GM12872 (cell line): ENCODE results near the gene FBXO28.

ENCODE experiments used
- CTCF ChIP-seq: IDR thresholded peaks from 3 replicates; pipeline ENCODE4 v1.5.1; 2011; ENCODE audit warnings: low read depth, mild to moderate bottlenecking, low read length, moderate library complexity; ENCODE audit not compliant: insufficient read depth

Gene FBXO28

GRCh38 chr1:224132901-224133300 is 19.0 kb downstream of the FBXO28 start:
- TF ChIP-seq CTCF: no peak

DNA sequence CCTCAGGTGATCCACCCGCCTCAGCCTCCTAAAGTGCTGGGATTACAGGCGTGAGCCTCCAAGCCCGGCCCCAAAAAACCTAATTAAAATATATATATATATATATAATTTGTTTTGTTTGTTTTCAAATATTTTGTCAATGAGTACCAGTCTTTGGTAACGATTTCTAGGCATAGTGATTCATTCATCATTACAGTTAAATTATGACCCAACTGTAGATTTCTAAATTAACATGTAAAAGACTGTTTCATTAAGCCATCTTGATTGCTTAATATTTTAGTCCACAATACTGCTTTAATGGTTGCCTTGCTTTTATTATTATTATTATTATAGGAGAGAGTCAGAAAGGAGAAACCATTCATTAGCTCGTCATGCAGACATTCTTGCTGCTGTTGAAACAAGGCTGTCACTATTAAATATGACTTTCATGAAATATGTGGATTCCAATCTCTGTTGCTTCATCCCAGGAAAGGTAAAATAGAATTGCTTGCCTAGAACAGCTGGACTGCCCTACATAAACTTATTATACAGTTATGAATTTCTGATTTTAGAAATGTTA is 19.9 kb downstream of the FBXO28 start:
- no peak for TF ChIP-seq CTCF

DNA sequence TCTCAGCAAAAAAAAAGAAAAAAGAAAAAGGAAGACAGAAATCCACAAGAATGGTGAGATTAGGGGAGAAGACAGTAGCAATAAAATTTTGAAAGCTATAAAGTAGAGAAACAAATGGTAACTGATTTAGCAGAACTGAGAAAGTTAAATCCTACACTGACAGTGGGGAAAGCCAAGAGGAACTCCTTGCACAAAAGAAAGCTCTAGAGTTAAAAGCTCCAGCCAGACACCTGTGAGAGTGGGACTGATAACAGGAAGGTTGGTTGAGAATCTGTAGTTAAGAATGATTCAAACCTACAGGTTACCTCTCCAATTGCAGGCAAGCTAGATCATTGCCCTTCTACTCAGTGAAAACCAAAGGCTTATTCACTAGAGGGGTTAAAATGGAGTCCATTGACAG is 23.6 kb downstream of the FBXO28 start:
- no peak for TF ChIP-seq CTCF

DNA sequence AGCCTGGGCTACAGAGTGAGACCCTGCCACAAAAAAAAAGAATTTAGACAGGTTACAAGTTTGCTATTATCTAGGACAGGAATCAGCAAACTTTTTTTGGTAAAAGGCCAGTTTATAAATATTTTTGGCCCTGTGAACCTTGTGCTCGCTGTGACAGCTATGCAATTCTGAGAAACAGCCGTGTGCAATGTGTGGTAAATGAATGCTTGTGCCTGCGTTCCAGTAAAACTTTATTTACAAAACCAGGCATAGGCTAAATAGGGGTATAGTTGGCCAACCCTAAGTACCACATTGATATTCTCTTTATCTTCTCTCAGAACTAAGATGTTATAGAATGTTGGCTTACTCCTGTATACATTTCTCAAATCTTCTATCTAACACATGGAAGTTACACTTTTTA is 24.3 kb downstream of the FBXO28 start:
- no peak for TF ChIP-seq CTCF

DNA sequence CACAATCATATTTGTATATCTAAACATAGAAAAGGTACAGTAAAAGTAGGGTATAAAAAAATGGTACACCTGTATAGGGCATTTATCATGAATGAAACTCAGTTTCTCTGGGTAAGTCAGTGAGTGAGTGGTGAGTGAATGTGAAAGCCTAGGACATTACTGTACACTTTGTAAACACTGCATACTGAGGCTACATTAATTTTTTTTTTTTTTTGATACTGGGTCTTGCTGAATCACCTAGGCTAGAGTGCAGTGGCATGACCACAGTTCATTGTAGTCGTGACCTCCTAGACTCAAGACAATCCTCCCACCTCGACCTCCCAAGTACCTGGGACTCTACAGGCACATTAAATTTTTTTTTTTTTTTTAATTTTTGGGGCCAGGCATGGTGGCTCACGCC is 27.8 kb downstream of the FBXO28 start:
- TF ChIP-seq CTCF: no peak

DNA sequence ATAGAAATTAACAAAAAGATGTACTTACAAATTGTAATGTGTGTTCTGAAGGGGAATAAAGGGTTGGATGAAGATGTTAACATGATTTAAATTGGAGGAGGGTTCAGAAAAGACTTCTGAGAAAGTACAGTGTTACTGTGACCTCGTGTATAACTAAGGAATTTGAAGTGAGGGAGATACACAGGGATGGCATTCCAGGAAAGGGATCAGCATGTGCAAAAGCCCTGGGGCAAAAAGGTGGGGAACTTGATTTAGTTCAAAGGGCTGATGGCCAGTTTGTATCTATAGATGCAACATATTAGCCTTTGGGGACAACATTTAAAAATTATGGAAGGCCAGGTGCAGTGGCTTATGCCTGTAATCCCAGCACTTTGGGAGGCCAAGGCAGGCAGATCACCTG is 35.8 kb downstream of the FBXO28 start:
- TF ChIP-seq CTCF: no peak

GRCh38 chr1:224151117-224151516 is 37.2 kb downstream of the FBXO28 start:
- TF ChIP-seq CTCF: no peak
